ENCODE measurements around the gene FBLN1. TPM values are rescaled to one million over a fixed set of nuclear protein-coding genes. Genes with fewer than 3 reads are reported as not detected.

FBLN1 gene
- total and polyA plus RNA-seq, 2 of the 8 experiments (the other 6 are each of a cell fraction or from before 2014, with no cell fraction given) = 159 to 168 TPM

- POLR2A ChIA-PET (ENCODE audit: partially characterized antibody) = interaction anchor here (0.9 kb wide), 1 partner anchor 38 kb away, joined by 3 read pairs; no protein-coding TSS in a partner anchor
- no peak overlapping the region for H2BK15ac ChIP-seq (ENCODE audit: low read length)
- TF ChIP-seq RFX5 (IDR thresholded peaks at IDR 0.05; ENCODE audit: borderline replicate concordance, low read depth, low read length) (no peak), POLR2A (IDR thresholded peaks at IDR 0.05; ENCODE audit: control extremely low read depth in 1 of 2, low read depth in 2 of 2, low read length in 2 of 2) (no peak), HDAC2 (IDR thresholded peaks at IDR 0.05; ENCODE audit: borderline replicate concordance in 1 of 2, low read depth in 2 of 2, low read length in 2 of 2) (no peak), SP1 (IDR thresholded peaks at IDR 0.05; ENCODE audit: low read depth, low read length) (no peak), JUND (IDR thresholded peaks at IDR 0.05; ENCODE audit: low read length) (no peak), SAP30 (IDR thresholded peaks at IDR 0.05; ENCODE audit: insufficient read depth, insufficient replicate concordance, low read length) (no peak), POLR2AphosphoS5 (IDR thresholded peaks at IDR 0.05; ENCODE audit: low read depth, low read length) (no peak), KDM5A (IDR thresholded peaks at IDR 0.05; ENCODE audit: low read length) (no peak), NANOG (IDR thresholded peaks at IDR 0.05; ENCODE audit: insufficient read depth, low read depth, low read length, poor library complexity, severe bottlenecking) (no peak), GTF2F1 (IDR thresholded peaks at IDR 0.05; ENCODE audit: borderline replicate concordance, low read depth, low read length) (no peak), RXRA (IDR thresholded peaks at IDR 0.05; ENCODE audit: insufficient read depth, low read depth, low read length) (no peak), KDM4A (IDR thresholded peaks at IDR 0.05; ENCODE audit: low read depth, low read length, severe bottlenecking) (no peak), BACH1 (IDR thresholded peaks at IDR 0.05; ENCODE audit: low read length) (no peak), BRCA1 (IDR thresholded peaks at IDR 0.05; ENCODE audit: low read depth, low read length) (no peak), POU5F1 (IDR thresholded peaks at IDR 0.05; ENCODE audit: low read depth, low read length) (no peak)
These were observed 37.0 kb upstream of the FBLN1 start for GRCh38 chr22:45465633-45466032.

More at GRCh38 chr22:45465633-45466032, 37.0 kb upstream of the FBLN1 start:
- H4K20me1 ChIP-seq (replicated peaks in 1 of 2; ENCODE audit: control insufficient read depth in 1 of 2, insufficient read depth in 2 of 2, low read length in 2 of 2) = no peaks in the 10 kb centered on the region
- no peak overlapping the region for H3K18ac ChIP-seq (ENCODE audit: extremely low read depth, low read length)
- FAIRE-seq (no peak), DNase-seq (ENCODE audit: low read depth in 1 of 2, low spot score in 2 of 2) (no peak)
- no peak overlapping the region for H3K4ac ChIP-seq (replicated peaks; ENCODE audit: insufficient read length, low read depth, low read length)
- H3K9ac ChIP-seq (replicated peaks in 1 of 4; ENCODE audit: extremely low read depth in 1 of 4, low read depth in 3 of 4, low read length in 3 of 4) = no peak overlapping the region
- no peak overlapping the region for H2BK120ac ChIP-seq (replicated peaks; ENCODE audit: low read depth, low read length)
- H3K23me2 ChIP-seq (ENCODE audit: low read depth, low read length) = no peaks in the 10 kb centered on the region
- H4K8ac ChIP-seq (ENCODE audit: extremely low read depth, insufficient read depth, low read length) = no peak overlapping the region
- H3K4me3 ChIP-seq (ENCODE audit: extremely low read depth in 1 of 4, insufficient read depth in 2 of 4, low read depth in 3 of 4, low read length in 4 of 4) = no peak overlapping the region
- H3K79me2 ChIP-seq (ENCODE audit: control insufficient read depth in 1 of 2, insufficient read depth in 2 of 2, low read length in 2 of 2) = no peaks in the 10 kb centered on the region
- no peak overlapping the region for H4K91ac ChIP-seq (replicated peaks; ENCODE audit: insufficient read length, low read length)
- no peak overlapping the region for H3K4me2 ChIP-seq (ENCODE audit: insufficient read depth in 1 of 2, low read depth in 2 of 2, low read length in 2 of 2)
- no peak overlapping the region for H3K27ac ChIP-seq (ENCODE audit: low read depth, low read length)
- no peaks in the 10 kb centered on the region for H3K27me3 ChIP-seq (replicated peaks in 1 of 4; ENCODE audit: control insufficient read depth in 3 of 4, extremely low read depth in 1 of 4, insufficient read depth in 3 of 4, low read length in 3 of 4)
- peaks cover 0 to 7% (median 3%) of the 10 kb centered on the region in 4 experiments; a peak in 3 of 7 replicates for H3K4me1 ChIP-seq (replicated peaks in 1 of 4; ENCODE audit: control insufficient read depth in 3 of 4, insufficient read depth in 4 of 4, low read length in 3 of 4)
- no peak overlapping the region for H2AFZ ChIP-seq (ENCODE audit: low read length)
- no peak overlapping the region for H4K5ac ChIP-seq (ENCODE audit: insufficient read length, low read depth, low read length)
- no peak overlapping the region for H2BK12ac ChIP-seq (ENCODE audit: low read depth, low read length)
- no peak overlapping the region for H3K23ac ChIP-seq (ENCODE audit: insufficient read length)
- no peak overlapping the region for H3K56ac ChIP-seq (replicated peaks; ENCODE audit: insufficient read length, low read depth, low read length)
- no peak overlapping the region for H2BK20ac ChIP-seq (ENCODE audit: low read length)
- H3K36me3 ChIP-seq (ENCODE audit: control insufficient read depth in 2 of 4, insufficient read depth in 4 of 4, low read length in 3 of 4) = no peaks in the 10 kb centered on the region
- H2AK5ac ChIP-seq (ENCODE audit: low read depth, low read length) = no peak overlapping the region
- CTCF ChIA-PET (ENCODE audit: partially characterized antibody) = interaction anchor here (0.7 kb wide), 1 partner anchor 9 kb away, joined by 3 read pairs; no protein-coding TSS in a partner anchor
- 88% methylated on average over 3 of the region's 3 CpGs; no CpG with 5 or more reads in 1 of the 2 experiments for WGBS, 2 experiments (ENCODE audit: extremely low coverage in 1 of 2, insufficient coverage in 1 of 2, insufficient read length in 1 of 2, insufficient replicate concordance in 2 of 2, low coverage in 1 of 2, low lambda C conversion rate in 2 of 2, missing lambda C conversion rate in 1 of 2)
- H2BK5ac ChIP-seq (ENCODE audit: low read depth, low read length) = no peak overlapping the region
- H3K9me3 ChIP-seq (ENCODE audit: insufficient read depth in 2 of 2, low read depth in 1 of 2, low read length in 1 of 2) = peaks cover 5 to 9% of the 10 kb centered on the region in 2 experiments; a peak in 2 of 4 replicates
- H3K79me1 ChIP-seq (ENCODE audit: low read depth, low read length) = no peaks in the 10 kb centered on the region
- no peak overlapping the region for H3K14ac ChIP-seq (ENCODE audit: insufficient read length)

Data from H1 (cell line).